ENCODE data around the gene GALNT1. TPM values are rescaled to one million over a fixed set of nuclear protein-coding genes. Genes with fewer than 3 reads are reported as not detected.
A peak's percentile ranks its signal among the peaks of the same experiment; 100 is the strongest.

The GALNT1 gene
- total RNA-seq, 1 experiment from 2014 or later = 77.9 TPM

DNA sequence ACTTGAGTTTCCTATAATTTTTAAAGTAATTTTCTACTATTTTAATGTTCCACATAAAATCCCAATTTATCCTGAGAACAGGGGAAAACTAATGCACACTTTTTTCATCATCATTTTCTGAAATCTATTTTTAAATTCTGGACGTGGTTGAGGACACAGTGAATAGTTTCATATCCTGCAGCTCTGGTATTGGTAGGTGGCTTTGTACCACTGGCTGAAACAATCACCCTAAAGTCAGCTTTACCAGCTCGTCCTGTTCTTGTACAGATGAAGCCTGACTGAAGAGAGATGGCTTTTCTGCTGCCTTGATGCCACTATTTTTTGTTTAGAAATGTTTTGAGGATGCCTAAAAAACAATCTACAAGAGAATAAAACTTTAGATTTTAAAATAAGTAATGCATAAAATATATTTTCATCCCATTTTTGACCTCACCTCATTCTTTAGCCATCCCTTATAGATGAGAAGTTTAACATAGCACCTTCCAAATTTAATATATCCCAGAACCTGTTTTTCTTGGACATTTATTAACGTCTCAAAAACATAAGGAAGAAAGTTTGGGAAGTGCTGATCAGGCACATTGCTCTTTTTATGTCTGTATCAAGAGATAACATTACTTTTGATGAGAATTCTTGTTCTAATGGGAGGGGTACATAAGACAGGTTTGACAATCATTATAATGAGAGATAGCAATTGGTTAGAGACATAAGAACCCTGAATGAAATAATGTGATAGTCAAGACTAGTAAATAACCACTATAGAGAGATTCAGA, 80.9 kb downstream of the GALNT1 start:
- Histone ChIP-seq H3K9me3 (ENCODE audit: control insufficient read depth, low read depth, low read length) (peaks cover 1% of the 10 kb centered on the region), H4K5ac (ENCODE audit: insufficient read length, low read depth, low read length) (no peak overlapping the region), H3K23ac (ENCODE audit: insufficient read length, low read depth, low read length) (no peak overlapping the region), H3K4me1 (ENCODE audit: insufficient read depth, low read length) (no peaks in the 10 kb centered on the region; the same call in 1 of the 2 replicates), H2AK5ac (ENCODE audit: insufficient read length, low read length) (no peak overlapping the region), H3K18ac (ENCODE audit: insufficient read length, low read depth, low read length) (no peak overlapping the region), H3T11ph (ENCODE audit: low read length) (no peak overlapping the region), H2BK5ac (ENCODE audit: insufficient read length, low read length) (no peak overlapping the region), H2BK120ac (ENCODE audit: low read depth, low read length, poor library complexity, severe bottlenecking) (no peak overlapping the region), H4K91ac (ENCODE audit: insufficient read length, low read depth, low read length) (no peak overlapping the region), H2BK15ac (ENCODE audit: low read depth, low read length) (no peak overlapping the region), H3K56ac (ENCODE audit: insufficient read length, low read depth, low read length) (peak overlapping the region; percentile 66), H3K23me2 (ENCODE audit: insufficient read length, low read depth, low read length, poor library complexity, severe bottlenecking) (no peaks in the 10 kb centered on the region), H4K8ac (replicated peaks; ENCODE audit: insufficient read length, low read depth, low read length) (no peak overlapping the region), H2BK20ac (ENCODE audit: low read depth, low read length, poor library complexity, severe bottlenecking) (no peak overlapping the region), H3K4ac (ENCODE audit: low read depth, low read length) (no peak overlapping the region), H2BK12ac (ENCODE audit: insufficient read length, low read depth, low read length) (no peak overlapping the region), H3K27me3 (ENCODE audit: insufficient read depth, low read length) (no peaks in the 10 kb centered on the region), H4K20me1 (ENCODE audit: control insufficient read depth, insufficient read depth, insufficient read length) (no peaks in the 10 kb centered on the region), H3K79me1 (ENCODE audit: insufficient read depth, low read depth, low read length, poor library complexity, severe bottlenecking) (no peaks in the 10 kb centered on the region), H3K9ac (ENCODE audit: extremely low read depth, insufficient read length, low read length) (no peak overlapping the region), H2AFZ (ENCODE audit: low read length) (no peak overlapping the region), H3K27ac (ENCODE audit: insufficient read length, low read depth, low read length) (no peak overlapping the region), H3K14ac (ENCODE audit: insufficient read depth, low read length) (no peak overlapping the region), H3K4me2 (ENCODE audit: insufficient read depth, insufficient read length, low read length) (no peak overlapping the region), H3K79me2 (ENCODE audit: insufficient read depth, low read length) (no peaks in the 10 kb centered on the region)
- DNase-seq = no peak
- Mint-ChIP-seq H3K36me3 (ENCODE audit: insufficient read depth in 1 of 3, low read depth in 3 of 3) (peaks cover 21 to 32% (median 30%) of the 10 kb centered on the region in 3 experiments), H3K9me3 (peaks cover 5 to 6% of the 10 kb centered on the region in 2 experiments; a peak in 3 of 5 replicates), H3K4me3 (no peak overlapping the region), H3K4me1 (peaks cover 32 to 34% of the 10 kb centered on the region in 2 experiments), H3K27me3 (ENCODE audit: low read depth) (no peaks in the 10 kb centered on the region), H3K27ac (no peak overlapping the region)
- TF ChIP-seq, protein P1, sequence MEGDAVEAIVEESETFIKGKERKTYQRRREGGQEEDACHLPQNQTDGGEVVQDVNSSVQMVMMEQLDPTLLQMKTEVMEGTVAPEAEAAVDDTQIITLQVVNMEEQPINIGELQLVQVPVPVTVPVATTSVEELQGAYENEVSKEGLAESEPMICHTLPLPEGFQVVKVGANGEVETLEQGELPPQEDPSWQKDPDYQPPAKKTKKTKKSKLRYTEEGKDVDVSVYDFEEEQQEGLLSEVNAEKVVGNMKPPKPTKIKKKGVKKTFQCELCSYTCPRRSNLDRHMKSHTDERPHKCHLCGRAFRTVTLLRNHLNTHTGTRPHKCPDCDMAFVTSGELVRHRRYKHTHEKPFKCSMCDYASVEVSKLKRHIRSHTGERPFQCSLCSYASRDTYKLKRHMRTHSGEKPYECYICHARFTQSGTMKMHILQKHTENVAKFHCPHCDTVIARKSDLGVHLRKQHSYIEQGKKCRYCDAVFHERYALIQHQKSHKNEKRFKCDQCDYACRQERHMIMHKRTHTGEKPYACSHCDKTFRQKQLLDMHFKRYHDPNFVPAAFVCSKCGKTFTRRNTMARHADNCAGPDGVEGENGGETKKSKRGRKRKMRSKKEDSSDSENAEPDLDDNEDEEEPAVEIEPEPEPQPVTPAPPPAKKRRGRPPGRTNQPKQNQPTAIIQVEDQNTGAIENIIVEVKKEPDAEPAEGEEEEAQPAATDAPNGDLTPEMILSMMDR (conservative IDR thresholded peaks at IDR 0.05) = no peak
- no CpG with 5 or more reads among the region's 3 CpGs for WGBS (ENCODE audit: extremely low coverage, insufficient read length, low lambda C conversion rate)
